ENCODE data around the gene STEAP2. TPM values are rescaled to one million over a fixed set of nuclear protein-coding genes. Genes with fewer than 3 reads are reported as not detected.

Gene STEAP2
- total and polyA plus RNA-seq, 2 of the 4 experiments (the other 2 are of a cell fraction), result 1.8 to 3.9 TPM

DNA sequence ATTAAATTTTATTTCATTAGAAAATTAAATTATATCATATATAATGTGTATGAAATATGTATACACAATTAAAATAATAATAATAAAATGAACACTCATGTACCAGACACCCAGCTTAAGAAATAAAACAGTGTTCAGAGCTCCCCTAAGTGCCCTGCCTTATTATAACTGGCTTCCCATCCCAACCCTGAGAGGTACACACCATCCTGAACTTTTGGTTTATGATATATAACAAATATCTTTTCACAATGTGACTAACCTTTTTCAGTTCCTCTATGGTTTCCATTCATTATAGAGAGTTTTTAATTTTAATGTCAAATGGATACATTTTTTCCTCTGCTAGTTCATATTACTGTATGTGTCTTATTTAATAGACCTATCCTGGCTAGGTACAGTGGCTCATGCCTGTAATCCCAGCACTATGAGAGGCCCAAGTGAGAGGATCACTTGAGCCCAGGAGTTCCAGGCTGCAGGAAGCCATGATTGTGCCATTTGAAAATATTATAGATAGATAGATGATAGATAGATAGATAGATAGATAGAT lies 24.0 kb upstream of the STEAP2 start:
- dilution Hi-C loops (cut with HindIII; ENCODE audit: low sequenced_read_pairs, unreplicated experiment), result no loop called here
- H3K27ac ChIP-seq (ENCODE audit: insufficient read depth, low read length), result no peak overlapping the region
- no peak overlapping the region for H3K14ac ChIP-seq (replicated peaks; ENCODE audit: low read depth, low read length)

More for the DNA sequence above, 24.0 kb upstream of the STEAP2 start:
- in situ Hi-C loops (cut with MboI; ENCODE audit: low sequenced_read_pairs) (no loop called here), intact Hi-C loops (cut with micrococcal nuclease) (no loop called here)
- Histone ChIP-seq H2AFZ (replicated peaks; ENCODE audit: low read length, poor library complexity) (no peak overlapping the region), H3K23ac (ENCODE audit: low read depth, low read length) (no peak overlapping the region), H3K56ac (ENCODE audit: extremely low read depth, insufficient read depth, low read length) (no peak overlapping the region), H4K20me1 (ENCODE audit: insufficient read depth, low read length) (no peaks in the 10 kb centered on the region), H2BK15ac (ENCODE audit: low read depth, low read length) (no peak overlapping the region), H2BK5ac (ENCODE audit: low read depth, low read length, poor library complexity, severe bottlenecking) (no peak overlapping the region), H2BK120ac (ENCODE audit: low read depth, low read length) (no peak overlapping the region), H3K4me3 (ENCODE audit: insufficient read depth, low read depth, low read length) (no peak overlapping the region), H4K91ac (ENCODE audit: insufficient read depth, low read depth, low read length) (no peak overlapping the region), H3K9ac (ENCODE audit: low read depth, low read length) (no peak overlapping the region), H4K8ac (ENCODE audit: low read depth in 2 of 2, low read length in 2 of 2) (no peak overlapping the region), H4K5ac (ENCODE audit: low read depth, low read length) (no peak overlapping the region), H3K9me1 (ENCODE audit: insufficient read depth, low read length) (no peaks in the 10 kb centered on the region), H2AK5ac (ENCODE audit: low read depth, low read length) (no peak overlapping the region), H3K4me2 (ENCODE audit: low read depth, low read length) (no peak overlapping the region), H3K36me3 (ENCODE audit: control insufficient read depth, insufficient read depth, low read length) (no peaks in the 10 kb centered on the region), H2BK20ac (ENCODE audit: low read depth, low read length) (no peak overlapping the region), H3K4me1 (ENCODE audit: control insufficient read depth, insufficient read depth, low read length) (no peaks in the 10 kb centered on the region), H3K4ac (ENCODE audit: low read depth, low read length) (no peak overlapping the region), H3K18ac (ENCODE audit: low read depth, low read length) (no peak overlapping the region), H2AK9ac (replicated peaks; ENCODE audit: low read depth, low read length, poor library complexity) (no peak overlapping the region), H3K79me1 (ENCODE audit: low read depth in 1 of 2, low read length in 2 of 2) (no peaks in the 10 kb centered on the region), H3K9me3 (ENCODE audit: control insufficient read depth, insufficient read depth, low read length) (no peaks in the 10 kb centered on the region), H3K27me3 (ENCODE audit: control insufficient read depth, insufficient read depth, low read length) (no peaks in the 10 kb centered on the region)
- ATAC-seq (ENCODE audit: low read depth) (no peak), DNase-seq (no peak)
- CTCF ChIA-PET, result no interaction called here
- TF ChIP-seq, protein P1, sequence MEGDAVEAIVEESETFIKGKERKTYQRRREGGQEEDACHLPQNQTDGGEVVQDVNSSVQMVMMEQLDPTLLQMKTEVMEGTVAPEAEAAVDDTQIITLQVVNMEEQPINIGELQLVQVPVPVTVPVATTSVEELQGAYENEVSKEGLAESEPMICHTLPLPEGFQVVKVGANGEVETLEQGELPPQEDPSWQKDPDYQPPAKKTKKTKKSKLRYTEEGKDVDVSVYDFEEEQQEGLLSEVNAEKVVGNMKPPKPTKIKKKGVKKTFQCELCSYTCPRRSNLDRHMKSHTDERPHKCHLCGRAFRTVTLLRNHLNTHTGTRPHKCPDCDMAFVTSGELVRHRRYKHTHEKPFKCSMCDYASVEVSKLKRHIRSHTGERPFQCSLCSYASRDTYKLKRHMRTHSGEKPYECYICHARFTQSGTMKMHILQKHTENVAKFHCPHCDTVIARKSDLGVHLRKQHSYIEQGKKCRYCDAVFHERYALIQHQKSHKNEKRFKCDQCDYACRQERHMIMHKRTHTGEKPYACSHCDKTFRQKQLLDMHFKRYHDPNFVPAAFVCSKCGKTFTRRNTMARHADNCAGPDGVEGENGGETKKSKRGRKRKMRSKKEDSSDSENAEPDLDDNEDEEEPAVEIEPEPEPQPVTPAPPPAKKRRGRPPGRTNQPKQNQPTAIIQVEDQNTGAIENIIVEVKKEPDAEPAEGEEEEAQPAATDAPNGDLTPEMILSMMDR (conservative IDR thresholded peaks at IDR 0.05; ENCODE audit: low read depth, low read length), result no peak
- TF ChIP-seq MAFK (IDR thresholded peaks at IDR 0.05; ENCODE audit: low read depth, low read length), result no peak
- TF ChIP-seq MXI1 (IDR thresholded peaks at IDR 0.05; ENCODE audit: borderline replicate concordance, low read depth, low read length), result no peak
- no peak for TF ChIP-seq MAZ (IDR thresholded peaks at IDR 0.05; ENCODE audit: borderline replicate concordance, low read depth, low read length)
- no peak for TF ChIP-seq FOS (IDR thresholded peaks at IDR 0.05; ENCODE audit: low read depth, low read length)
- TF ChIP-seq RFX5 (IDR thresholded peaks at IDR 0.05; ENCODE audit: low read depth, low read length), result no peak
- TF ChIP-seq, protein P2, sequence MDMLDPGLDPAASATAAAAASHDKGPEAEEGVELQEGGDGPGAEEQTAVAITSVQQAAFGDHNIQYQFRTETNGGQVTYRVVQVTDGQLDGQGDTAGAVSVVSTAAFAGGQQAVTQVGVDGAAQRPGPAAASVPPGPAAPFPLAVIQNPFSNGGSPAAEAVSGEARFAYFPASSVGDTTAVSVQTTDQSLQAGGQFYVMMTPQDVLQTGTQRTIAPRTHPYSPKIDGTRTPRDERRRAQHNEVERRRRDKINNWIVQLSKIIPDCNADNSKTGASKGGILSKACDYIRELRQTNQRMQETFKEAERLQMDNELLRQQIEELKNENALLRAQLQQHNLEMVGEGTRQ (IDR thresholded peaks at IDR 0.05; ENCODE audit: low read depth, low read length), result no peak
- TF ChIP-seq, protein P3, sequence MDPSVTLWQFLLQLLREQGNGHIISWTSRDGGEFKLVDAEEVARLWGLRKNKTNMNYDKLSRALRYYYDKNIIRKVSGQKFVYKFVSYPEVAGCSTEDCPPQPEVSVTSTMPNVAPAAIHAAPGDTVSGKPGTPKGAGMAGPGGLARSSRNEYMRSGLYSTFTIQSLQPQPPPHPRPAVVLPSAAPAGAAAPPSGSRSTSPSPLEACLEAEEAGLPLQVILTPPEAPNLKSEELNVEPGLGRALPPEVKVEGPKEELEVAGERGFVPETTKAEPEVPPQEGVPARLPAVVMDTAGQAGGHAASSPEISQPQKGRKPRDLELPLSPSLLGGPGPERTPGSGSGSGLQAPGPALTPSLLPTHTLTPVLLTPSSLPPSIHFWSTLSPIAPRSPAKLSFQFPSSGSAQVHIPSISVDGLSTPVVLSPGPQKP (IDR thresholded peaks at IDR 0.05; ENCODE audit: borderline replicate concordance, low read depth, low read length), result no peak
- no peak for TF ChIP-seq BHLHE40 (IDR thresholded peaks at IDR 0.05; ENCODE audit: low read depth, low read length)
- no peak for TF ChIP-seq SMC3 (IDR thresholded peaks at IDR 0.05; ENCODE audit: low read depth, low read length)
- TF ChIP-seq NFE2L2 (IDR thresholded peaks at IDR 0.05; ENCODE audit: low read depth, low read length), result no peak
- TF ChIP-seq CEBPB (IDR thresholded peaks at IDR 0.05; ENCODE audit: low read depth, low read length), result no peak
- TF ChIP-seq RAD21 (IDR thresholded peaks at IDR 0.05; ENCODE audit: low read length), result no peak
- no peak for TF ChIP-seq RCOR1 (IDR thresholded peaks at IDR 0.05; ENCODE audit: insufficient replicate concordance, low read length)
- no peak for TF ChIP-seq POLR2A (IDR thresholded peaks at IDR 0.05; ENCODE audit: low read depth, low read length)
- TF ChIP-seq CHD1 (IDR thresholded peaks at IDR 0.05; ENCODE audit: low read depth, low read length), result no peak
- POLR2A ChIA-PET (ENCODE audit: unreplicated experiment), result no interaction called here
- no TSS peak for BruUV-seq (replicated peaks)

All from IMR-90 (cell line).